NK-92 (cell line): ENCODE results near the gene UNC45B.
"Not testable (repeated sequence)": the region's sequence is repeated elsewhere in the genome, so short reads cannot be mapped to it uniquely, and the experiment has no call there.

ENCODE experiments used
- DNase-seq: peaks from one replicate; lab custom pipeline; 2025; ENCODE audit not compliant: unreplicated experiment; lab: John Stamatoyannopoulos, UW

The UNC45B gene, protein sequence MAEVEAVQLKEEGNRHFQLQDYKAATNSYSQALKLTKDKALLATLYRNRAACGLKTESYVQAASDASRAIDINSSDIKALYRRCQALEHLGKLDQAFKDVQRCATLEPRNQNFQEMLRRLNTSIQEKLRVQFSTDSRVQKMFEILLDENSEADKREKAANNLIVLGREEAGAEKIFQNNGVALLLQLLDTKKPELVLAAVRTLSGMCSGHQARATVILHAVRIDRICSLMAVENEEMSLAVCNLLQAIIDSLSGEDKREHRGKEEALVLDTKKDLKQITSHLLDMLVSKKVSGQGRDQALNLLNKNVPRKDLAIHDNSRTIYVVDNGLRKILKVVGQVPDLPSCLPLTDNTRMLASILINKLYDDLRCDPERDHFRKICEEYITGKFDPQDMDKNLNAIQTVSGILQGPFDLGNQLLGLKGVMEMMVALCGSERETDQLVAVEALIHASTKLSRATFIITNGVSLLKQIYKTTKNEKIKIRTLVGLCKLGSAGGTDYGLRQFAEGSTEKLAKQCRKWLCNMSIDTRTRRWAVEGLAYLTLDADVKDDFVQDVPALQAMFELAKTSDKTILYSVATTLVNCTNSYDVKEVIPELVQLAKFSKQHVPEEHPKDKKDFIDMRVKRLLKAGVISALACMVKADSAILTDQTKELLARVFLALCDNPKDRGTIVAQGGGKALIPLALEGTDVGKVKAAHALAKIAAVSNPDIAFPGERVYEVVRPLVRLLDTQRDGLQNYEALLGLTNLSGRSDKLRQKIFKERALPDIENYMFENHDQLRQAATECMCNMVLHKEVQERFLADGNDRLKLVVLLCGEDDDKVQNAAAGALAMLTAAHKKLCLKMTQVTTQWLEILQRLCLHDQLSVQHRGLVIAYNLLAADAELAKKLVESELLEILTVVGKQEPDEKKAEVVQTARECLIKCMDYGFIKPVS

GRCh38 chr17:35147375-35147905 is at the start of gene UNC45B:
Gene UNC45B (plus strand): TSS chr17:35147817. CDS start chr17:35148264, 447 bp downstream.
- no peak for DNase-seq

DNA sequence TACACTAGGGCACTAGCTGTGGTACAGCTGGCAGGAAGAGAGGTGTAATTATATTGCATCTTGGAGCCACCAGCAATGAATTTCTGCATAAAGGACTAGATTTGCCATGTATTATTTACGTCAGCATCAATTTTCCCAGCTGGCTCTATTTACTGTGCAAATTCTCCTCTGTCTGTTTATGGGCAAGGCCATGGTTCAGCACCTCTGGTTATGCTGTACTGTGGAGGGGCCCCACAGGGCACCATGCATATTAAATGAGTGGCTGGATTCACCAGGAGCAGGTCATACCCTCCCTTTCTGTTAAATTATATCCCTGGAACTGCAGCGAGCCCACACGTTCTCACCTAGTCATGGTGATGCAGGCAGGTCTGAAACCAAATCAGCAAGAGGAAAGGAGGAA is 47.7 kb upstream of the UNC45B start:
- DNase-seq = no peak

GRCh38 chr17:35101036-35101435 is 46.6 kb upstream of the UNC45B start:
- DNase-seq = no peak

- no peak for DNase-seq
Measured at GRCh38 chr17:35101725-35102124, 45.9 kb upstream of the UNC45B start.

DNA sequence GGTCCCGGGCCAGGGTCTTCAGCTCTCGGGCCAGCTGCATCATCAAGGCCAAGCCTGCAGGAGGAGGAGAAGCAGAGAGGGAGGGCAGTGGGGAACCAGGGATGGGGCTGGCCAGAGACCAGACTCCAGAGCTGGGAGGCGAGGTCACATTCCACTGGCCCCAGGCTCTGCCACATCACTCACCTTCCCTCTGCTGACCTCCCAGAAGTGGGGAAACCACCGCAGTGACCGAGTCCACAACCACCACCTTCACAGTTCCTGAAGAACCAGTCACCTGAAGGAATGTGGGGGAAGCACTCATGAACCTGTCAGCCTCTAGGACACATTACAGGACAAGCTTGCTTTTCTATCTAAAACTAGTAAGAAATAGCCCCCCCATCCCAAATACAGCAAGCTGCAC is 44.3 kb upstream of the UNC45B start:
- no peak for DNase-seq

GRCh38 chr17:35104844-35105450 is 42.7 kb upstream of the UNC45B start:
- no peak for DNase-seq

DNA sequence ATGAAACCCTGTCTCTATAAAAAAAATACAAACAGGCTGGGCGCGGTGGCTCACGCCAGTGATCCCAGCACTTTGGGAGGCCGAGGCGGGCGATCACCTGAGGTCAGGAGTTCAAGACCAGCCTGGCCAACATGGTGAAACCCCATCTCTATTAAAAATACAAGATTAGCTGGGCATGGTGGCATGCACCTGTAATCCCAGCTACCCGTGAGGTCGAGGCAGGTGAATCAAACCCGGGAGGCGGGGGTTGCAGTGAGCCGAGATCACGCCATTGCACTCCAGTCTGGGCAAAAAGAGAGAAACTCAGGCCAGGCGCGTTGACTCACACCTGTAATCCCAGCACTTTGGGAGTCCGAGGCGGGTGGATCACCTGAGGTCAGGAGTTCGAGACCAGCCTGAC is 36.8 kb upstream of the UNC45B start:
- DNase-seq = not testable (repeated sequence)

DNA sequence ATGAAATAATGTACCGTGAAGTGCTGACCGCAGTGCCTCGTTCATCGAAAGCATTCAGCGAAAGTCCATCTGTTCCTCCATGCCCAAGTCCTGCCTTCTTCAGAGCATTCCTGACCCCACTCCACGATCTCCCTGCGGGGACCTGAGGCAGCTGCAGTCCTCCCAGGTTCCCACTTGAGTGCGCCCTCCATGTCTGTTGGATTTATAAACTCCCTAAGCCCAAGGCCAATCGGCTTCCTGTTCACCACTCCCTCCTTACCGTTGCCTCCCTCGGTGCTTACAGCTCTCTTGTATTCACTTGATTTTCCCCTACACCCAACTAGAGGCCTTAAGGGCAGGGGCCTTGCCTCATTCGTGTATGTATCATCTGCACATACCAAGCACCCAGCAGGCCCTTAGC is 30.8 kb upstream of the UNC45B start:
- no peak for DNase-seq

DNA sequence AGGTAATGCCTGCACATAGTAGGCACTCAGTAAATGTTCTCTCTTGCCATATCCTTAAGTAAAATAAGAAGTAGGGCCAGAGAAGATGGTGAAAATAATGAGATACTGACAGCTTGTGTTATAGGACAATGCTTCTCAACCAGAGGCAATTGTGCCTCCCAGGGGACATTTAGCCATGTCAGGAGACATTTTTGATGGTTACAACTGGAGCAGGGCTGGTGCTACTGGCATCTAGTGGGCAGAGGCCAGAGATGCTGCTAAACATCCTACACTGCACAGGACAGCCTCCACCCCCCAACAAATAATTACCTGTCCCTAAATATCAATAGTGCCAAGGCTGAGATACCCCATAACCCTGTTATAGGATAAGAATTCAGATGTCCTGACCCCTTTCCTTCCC is 29.6 kb upstream of the UNC45B start:
- no peak for DNase-seq

DNA sequence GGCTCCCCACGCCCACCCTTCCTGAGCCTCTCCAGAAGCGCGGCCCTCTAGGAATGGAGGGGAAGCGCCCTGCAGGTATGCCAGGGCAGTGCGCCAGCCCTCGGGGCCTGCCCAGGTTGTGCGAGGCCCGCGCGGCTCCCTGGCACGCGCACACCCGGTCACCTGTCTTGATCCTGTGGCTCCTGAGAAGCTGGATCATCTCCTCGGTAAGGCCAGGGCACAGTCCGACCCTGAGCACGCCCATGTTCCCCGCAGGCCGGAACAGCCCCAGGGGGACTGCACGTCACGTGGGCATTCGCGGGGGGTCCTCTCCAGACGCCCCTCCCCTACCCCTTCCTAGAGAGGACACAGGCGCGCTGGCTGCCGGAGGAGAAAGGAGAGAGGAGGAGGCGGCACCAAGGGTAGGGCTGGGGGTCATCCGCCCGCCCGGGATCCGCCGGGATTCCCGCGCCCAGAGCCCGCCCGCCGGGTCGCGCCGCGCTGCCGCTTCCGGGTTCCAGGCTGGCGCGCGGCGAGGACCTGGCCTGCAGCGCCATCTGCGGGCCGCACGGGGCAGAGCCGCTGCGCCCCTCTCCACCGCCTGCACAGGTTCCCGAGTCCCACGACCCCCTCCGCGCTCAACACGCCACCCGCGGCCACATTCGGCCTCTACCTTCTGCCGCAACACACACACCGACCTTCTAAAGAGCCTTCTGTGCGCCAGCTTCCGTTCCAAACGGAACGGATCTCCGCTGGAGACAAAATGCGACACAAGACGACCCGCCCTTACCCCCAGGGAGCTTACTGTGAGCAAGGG is 28.0 kb upstream of the UNC45B start, which contains the start of gene RAD51D:
Gene RAD51D, minus strand, starts transcription at position 491 of the 796 bp plus-strand sequence. Its CDS starts 247 bp downstream, at position 244.
- DNase-seq = no peak

- DNase-seq = no peak
Measured at GRCh38 chr17:35121315-35121714, 26.3 kb upstream of the UNC45B start, which contains the start of gene FNDC8. Gene FNDC8 (plus strand): TSS chr17:35121615. CDS start chr17:35121694, 79 bp downstream.

DNA sequence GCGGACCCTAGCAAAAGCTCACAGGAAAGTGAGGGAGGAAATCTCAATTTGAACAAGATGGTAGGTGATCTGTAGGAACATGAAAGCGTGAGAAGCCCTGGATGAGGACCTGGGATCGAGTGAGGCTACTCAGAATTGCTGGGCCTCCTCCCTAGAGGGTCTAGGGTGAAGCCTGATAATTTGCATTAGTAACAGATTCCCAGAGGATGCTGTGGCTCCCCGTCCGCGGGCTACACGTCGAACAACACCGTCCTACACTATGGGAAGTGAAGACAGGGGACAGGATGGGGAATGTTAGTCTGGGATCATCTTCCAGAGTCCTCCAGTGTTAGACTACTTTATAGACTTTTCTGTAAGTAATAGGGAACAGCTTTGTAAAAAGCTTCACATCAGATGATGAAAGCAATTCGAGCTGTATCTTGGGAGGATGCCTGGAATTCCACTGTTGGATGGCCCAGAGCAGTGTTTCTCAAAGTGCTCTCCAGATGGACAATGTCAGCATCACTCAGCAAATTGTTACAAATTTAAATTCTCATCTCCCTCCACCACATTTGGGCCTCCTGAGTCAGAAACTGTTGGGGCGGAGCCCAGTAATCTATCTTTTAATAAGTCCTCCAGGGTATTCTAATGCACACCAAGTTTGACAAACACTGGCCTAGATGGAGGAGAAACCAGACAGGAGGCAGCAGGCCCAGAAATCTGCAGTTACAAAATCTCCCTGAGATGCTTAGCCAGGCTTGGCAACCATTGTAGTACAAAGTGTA is 19.7 kb upstream of the UNC45B start:
- no peak for DNase-seq

DNA sequence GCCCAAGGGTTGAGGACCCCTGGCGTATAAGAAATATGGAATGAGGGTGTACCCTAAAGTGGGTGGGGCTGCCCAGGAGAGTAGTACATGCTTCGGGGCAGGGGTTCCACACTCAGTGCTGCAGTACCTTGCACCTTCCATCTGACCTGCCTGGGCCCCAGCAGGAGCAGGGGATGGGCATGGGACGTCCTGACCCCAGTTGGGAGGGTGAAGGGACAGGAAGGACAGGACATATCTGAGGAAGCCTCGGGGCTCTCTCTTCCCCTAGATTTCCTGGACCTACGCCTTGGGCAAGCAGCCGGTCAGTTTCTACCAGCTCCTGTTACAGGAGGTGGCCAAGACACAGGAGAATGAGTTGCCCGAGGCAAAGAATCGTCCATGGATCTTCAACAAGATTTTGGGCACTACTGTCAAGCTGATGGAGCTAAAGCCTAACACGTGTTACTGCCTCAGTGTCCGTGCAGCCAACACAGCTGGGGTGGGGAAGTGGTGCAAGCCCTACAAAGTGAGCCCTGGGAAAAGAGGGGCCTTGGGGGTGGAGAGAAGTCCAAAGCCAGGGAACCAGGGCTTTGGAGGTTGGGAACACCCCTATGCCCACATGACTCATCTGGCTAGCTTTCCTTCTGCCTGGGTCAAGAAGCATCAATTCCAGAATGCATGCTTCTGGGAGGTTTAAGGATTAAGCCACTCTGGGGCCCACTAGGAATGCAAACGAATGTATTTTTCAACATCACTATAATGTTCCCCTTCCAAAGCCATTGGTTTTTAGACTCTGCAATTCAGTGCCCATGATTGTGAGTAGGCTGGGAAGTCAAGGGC is 18.3 kb upstream of the UNC45B start:
- DNase-seq = no peak

DNA sequence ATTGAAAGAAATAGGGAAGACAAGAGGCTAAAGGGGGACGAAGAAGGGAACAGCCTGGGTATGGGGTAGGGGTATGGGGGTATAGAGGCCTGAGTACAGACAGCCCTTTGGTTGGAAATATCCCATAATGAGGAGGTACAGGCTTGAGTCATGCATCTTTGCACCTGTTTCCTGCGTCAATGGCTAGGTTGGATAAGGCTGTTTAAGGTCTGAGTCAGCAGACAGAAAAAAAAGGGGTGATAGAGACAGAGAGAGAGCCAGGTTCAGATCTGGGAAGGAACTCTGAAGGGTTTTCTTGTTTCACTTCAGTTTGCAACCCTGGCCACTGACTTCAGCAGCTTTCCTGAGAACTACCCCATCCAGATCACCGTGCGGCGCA is 17.7 kb upstream of the UNC45B start:
- DNase-seq = no peak

- no peak for DNase-seq
Measured at GRCh38 chr17:35130392-35130791, 17.2 kb upstream of the UNC45B start.

GRCh38 chr17:35132099-35132498 is 15.5 kb upstream of the UNC45B start:
- no peak for DNase-seq

- no peak for DNase-seq
Measured at GRCh38 chr17:35132816-35133550, 14.6 kb upstream of the UNC45B start.

GRCh38 chr17:35135322-35135721 is 12.3 kb upstream of the UNC45B start:
- DNase-seq = no peak
